ENCODE measurements around the gene CHST11. TPM values are rescaled to one million over a fixed set of nuclear protein-coding genes. Genes with fewer than 3 reads are reported as not detected.

Gene CHST11
- total and polyA plus RNA-seq, 3 donors from 2014 or later = 5.1 to 36.9 (median 23.9) TPM

DNA sequence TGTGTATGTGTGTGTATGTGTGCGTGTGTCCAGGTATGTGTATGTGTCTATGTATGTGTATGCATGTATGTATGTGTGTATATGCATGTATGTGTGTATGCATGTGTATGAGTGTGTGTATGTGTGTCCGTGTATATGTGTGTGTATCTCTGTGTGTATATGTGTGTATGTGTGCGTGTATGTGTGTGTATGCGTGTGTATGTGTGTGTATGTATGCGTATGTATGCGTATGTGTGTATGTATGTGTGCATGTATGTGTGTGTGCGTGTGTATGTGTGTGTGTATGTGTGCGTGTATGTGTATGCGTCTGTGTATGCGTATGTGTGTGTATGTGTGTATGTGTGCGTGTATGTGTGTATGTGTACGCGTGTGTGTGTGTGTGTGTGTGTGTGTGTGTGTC, 31.6 kb downstream of the CHST11 start:
- H3K4me3 ChIP-seq = no peak overlapping the region
- H3K27me3 ChIP-seq = no peaks in the 10 kb centered on the region
- peaks cover 18% of the 10 kb centered on the region for H3K4me1 ChIP-seq
- H3K27ac ChIP-seq = no peak overlapping the region
- TF ChIP-seq POLR2A (IDR thresholded peaks at IDR 0.05) = no peak
- TF ChIP-seq, protein P1, sequence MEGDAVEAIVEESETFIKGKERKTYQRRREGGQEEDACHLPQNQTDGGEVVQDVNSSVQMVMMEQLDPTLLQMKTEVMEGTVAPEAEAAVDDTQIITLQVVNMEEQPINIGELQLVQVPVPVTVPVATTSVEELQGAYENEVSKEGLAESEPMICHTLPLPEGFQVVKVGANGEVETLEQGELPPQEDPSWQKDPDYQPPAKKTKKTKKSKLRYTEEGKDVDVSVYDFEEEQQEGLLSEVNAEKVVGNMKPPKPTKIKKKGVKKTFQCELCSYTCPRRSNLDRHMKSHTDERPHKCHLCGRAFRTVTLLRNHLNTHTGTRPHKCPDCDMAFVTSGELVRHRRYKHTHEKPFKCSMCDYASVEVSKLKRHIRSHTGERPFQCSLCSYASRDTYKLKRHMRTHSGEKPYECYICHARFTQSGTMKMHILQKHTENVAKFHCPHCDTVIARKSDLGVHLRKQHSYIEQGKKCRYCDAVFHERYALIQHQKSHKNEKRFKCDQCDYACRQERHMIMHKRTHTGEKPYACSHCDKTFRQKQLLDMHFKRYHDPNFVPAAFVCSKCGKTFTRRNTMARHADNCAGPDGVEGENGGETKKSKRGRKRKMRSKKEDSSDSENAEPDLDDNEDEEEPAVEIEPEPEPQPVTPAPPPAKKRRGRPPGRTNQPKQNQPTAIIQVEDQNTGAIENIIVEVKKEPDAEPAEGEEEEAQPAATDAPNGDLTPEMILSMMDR (IDR thresholded peaks at IDR 0.05) = no peak
- no peaks in the 10 kb centered on the region for H3K36me3 ChIP-seq (ENCODE audit: low read depth, missing control alignments)
- no peaks in the 10 kb centered on the region for H3K9me3 ChIP-seq
- 83 to 91% methylated on average over 13 of the region's 13 CpGs for WGBS, 2 donors
- DNase-seq = no peak
- intact Hi-C loops (cut with DNase I; ENCODE audit: low total_unique reads) = no loop called here

DNA sequence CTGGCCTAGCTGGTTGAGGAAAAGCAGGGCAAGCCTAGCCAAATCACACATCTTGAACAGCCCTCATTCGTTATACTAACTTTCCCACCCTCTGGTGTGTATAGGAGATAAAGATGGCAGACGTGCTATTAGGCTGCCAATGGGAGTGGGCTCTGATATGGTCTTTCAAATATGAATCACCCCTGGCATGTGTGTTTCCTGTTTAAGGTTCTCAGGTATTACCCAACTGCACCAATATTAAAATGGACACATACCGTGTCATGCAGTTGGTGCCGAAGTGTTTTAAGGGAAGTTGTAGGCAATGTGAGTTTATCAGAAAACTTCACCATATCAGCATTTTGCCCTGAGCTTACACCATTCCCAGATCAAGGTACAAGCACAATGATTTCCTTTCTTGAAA, 33.4 kb downstream of the CHST11 start:
- intact Hi-C loops (cut with DNase I; ENCODE audit: low total_unique reads) = no loop called here
- no peak overlapping the region for H3K27ac ChIP-seq
- WGBS, 2 donors = 88 to 94% methylated on average over 4 of the region's 4 CpGs
- TF ChIP-seq, protein P1 (IDR thresholded peaks at IDR 0.05) = no peak
- TF ChIP-seq POLR2A (IDR thresholded peaks at IDR 0.05) = no peak
- H3K27me3 ChIP-seq = no peaks in the 10 kb centered on the region
- no peak overlapping the region for H3K4me3 ChIP-seq
- no peak for DNase-seq
- H3K36me3 ChIP-seq (ENCODE audit: low read depth, missing control alignments) = no peaks in the 10 kb centered on the region
- no peaks in the 10 kb centered on the region for H3K9me3 ChIP-seq
- peaks cover 23% of the 10 kb centered on the region for H3K4me1 ChIP-seq

DNA sequence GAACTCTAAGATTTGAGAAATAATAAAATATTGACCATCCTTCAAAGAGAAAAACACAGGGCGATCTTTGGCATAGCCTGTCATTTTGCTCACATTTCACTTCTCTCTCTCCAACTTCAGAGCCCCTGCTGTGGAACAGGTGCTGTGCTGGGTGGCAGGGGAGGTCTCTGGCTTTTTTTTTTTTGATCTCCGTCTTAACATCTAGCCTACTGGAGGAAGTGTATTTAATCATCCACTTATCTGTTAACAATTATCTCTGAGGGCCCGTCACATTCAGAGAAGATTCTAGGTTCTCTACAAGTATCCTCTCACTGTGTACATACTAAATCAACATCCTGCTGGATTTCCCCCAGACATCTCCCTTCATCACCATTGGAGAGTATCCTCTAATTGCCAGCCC, 34.1 kb downstream of the CHST11 start:
- intact Hi-C loops (cut with DNase I; ENCODE audit: low total_unique reads) = no loop called here
- no peaks in the 10 kb centered on the region for H3K36me3 ChIP-seq (ENCODE audit: low read depth, missing control alignments)
- TF ChIP-seq, protein P1 (IDR thresholded peaks at IDR 0.05) = no peak
- TF ChIP-seq POLR2A (IDR thresholded peaks at IDR 0.05) = no peak
- WGBS, 2 donors = 81 to 87% methylated on average over 3 of the region's 3 CpGs
- H3K27ac ChIP-seq = no peak overlapping the region
- DNase-seq = no peak
- no peaks in the 10 kb centered on the region for H3K9me3 ChIP-seq
- H3K4me1 ChIP-seq = peaks cover 22% of the 10 kb centered on the region
- H3K4me3 ChIP-seq = no peak overlapping the region
- no peaks in the 10 kb centered on the region for H3K27me3 ChIP-seq

DNA sequence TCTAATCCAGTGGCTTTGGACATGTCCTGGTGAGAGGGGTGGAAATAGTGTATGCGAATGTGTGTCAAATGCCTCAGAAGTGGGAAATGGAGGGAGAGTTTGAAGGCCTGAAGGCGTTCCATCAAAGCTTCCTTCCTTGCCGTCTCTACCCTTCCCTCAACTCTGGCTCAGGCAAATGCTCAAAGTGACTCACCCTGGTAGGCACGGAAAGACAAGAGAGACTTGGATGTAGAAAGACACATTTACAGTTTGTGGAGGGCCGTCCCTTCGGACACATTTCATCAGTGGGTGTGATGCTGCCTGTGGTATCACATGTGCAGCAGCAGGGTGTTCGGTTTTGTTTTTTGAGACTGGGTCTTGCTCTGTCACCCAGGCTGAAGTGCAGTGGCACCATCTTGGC, 36.7 kb downstream of the CHST11 start:
- Histone ChIP-seq H3K27me3 (no peaks in the 10 kb centered on the region), H3K27ac (peak overlapping the region in 1 of 2 donors; percentile 53), H3K4me3 (no peak overlapping the region), H3K4me1 (peaks cover 4% of the 10 kb centered on the region), H3K36me3 (ENCODE audit: low read depth, missing control alignments) (no peaks in the 10 kb centered on the region), H3K9me3 (no peaks in the 10 kb centered on the region)
- WGBS, 2 donors = 93 to 95% methylated on average over 7 of the region's 7 CpGs
- TF ChIP-seq, protein P1 (IDR thresholded peaks at IDR 0.05) = no peak
- TF ChIP-seq POLR2A (IDR thresholded peaks at IDR 0.05) = no peak
- no peak for DNase-seq
- intact Hi-C loops (cut with DNase I; ENCODE audit: low total_unique reads) = no loop called here

DNA sequence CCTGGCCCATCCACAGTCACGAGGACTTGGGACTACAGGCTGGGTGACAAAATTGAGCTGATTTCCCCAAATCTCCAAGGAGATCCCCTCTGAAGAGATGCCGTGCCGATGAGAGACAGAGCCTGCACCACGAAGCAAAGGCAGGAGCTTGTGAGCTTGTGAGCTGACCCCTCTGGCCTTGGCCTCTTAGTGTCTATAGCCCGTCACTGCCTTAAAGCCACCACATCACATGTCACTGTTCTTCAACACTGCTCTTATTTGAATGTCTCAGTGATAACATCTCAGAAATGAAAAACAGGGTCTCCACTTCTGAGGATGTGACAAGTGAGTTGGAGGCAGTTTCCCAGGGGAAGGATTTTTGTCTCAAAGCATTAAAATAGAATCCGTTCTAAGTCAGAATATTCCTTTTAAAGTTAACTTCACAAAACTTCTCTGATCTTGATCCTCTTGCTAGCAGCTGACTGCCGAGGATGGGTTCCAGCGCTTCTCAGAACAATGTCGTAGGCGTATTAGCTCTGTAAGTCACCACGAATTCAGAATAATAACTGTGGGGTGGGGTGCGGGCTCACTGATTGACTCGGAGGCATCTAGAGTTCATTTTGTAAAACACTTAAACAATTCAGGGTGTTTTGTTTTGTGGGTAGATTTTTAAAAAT, 37.5 kb downstream of the CHST11 start:
- Histone ChIP-seq H3K27me3 (no peaks in the 10 kb centered on the region), H3K4me3 (no peak overlapping the region), H3K36me3 (ENCODE audit: low read depth, missing control alignments) (no peaks in the 10 kb centered on the region), H3K9me3 (no peaks in the 10 kb centered on the region), H3K27ac (peak overlapping the region; percentile 53 to 58), H3K4me1 (peaks cover 4% of the 10 kb centered on the region)
- peak; percentile 69 for DNase-seq
- no peak for TF ChIP-seq POLR2A (IDR thresholded peaks at IDR 0.05)
- intact Hi-C loops (cut with DNase I; ENCODE audit: low total_unique reads) = no loop called here
- WGBS, 2 donors = 58 to 64% methylated on average over 13 of the region's 13 CpGs
